H9 (cell line): ENCODE data around the gene EPAS1. TPM values are rescaled to one million over a fixed set of nuclear protein-coding genes. Genes with fewer than 3 reads are reported as not detected.

Source experiments
- DNase-seq: peaks from one replicate; pipeline ENCODE4 v3.0.0-alpha.2; 2017
- H2AFZ ChIP-seq: one replicate; pipeline ENCODE4 v1.6.1; 2013; ENCODE audit warnings: mild to moderate bottlenecking, low read length, control low read depth, moderate library complexity
- H2AK5ac ChIP-seq: 2 replicates; pipeline ENCODE4 v1.6.1; 2013; ENCODE audit warnings: low read length, control low read depth, mixed read lengths; ENCODE audit not compliant: insufficient read length
- H2BK120ac ChIP-seq: one replicate; pipeline ENCODE4 v1.6.1; 2013; ENCODE audit warnings: low read depth, mild to moderate bottlenecking, low read length, control low read depth, inconsistent platforms; ENCODE audit not compliant: poor library complexity, severe bottlenecking
- H2BK12ac ChIP-seq: 2 replicates; pipeline ENCODE4 v1.6.1; 2013; ENCODE audit warnings: low read length, control low read depth, mixed read lengths, low read depth; ENCODE audit not compliant: insufficient read length
- H2BK15ac ChIP-seq: 2 replicates; pipeline ENCODE4 v1.6.1; 2013; ENCODE audit warnings: low read depth, low read length, control low read depth
- H2BK20ac ChIP-seq: one replicate; pipeline ENCODE4 v1.6.1; 2013; ENCODE audit warnings: low read depth, mild to moderate bottlenecking, low read length, control low read depth, inconsistent platforms; ENCODE audit not compliant: poor library complexity, severe bottlenecking
- H2BK5ac ChIP-seq: 2 replicates; pipeline ENCODE4 v1.6.1; 2013; ENCODE audit warnings: low read length, control low read depth, mixed read lengths; ENCODE audit not compliant: insufficient read length
- H3K14ac ChIP-seq: 2 replicates; pipeline ENCODE4 v1.6.1; 2013; ENCODE audit warnings: low read length, control low read depth; ENCODE audit not compliant: insufficient read depth
- H3K18ac ChIP-seq: 2 replicates; pipeline ENCODE4 v1.6.1; 2013; ENCODE audit warnings: low read depth, mild to moderate bottlenecking, mixed read lengths, low read length, control low read depth; ENCODE audit not compliant: insufficient read length
- H3K23ac ChIP-seq: 2 replicates; pipeline ENCODE4 v1.6.1; 2013; ENCODE audit warnings: low read length, control low read depth, mixed read lengths, low read depth; ENCODE audit not compliant: insufficient read length
- H3K23me2 ChIP-seq: 2 replicates; pipeline ENCODE4 v1.6.1; 2013; ENCODE audit warnings: low read depth, mild to moderate bottlenecking, mixed read lengths, low read length, control low read depth; ENCODE audit not compliant: insufficient read length, poor library complexity, severe bottlenecking
- H3K27ac ChIP-seq: 2 replicates; pipeline ENCODE4 v1.5.1; 2013; ENCODE audit warnings: low read length, control low read depth, mixed read lengths, low read depth; ENCODE audit not compliant: insufficient read length
- H3K27me3 ChIP-seq: 2 replicates; pipeline ENCODE4 v1.6.1; 2013; ENCODE audit warnings: low read length, control low read depth, inconsistent platforms; ENCODE audit not compliant: insufficient read depth
- H3K4ac ChIP-seq: 2 replicates; pipeline ENCODE4 v1.6.1; 2013; ENCODE audit warnings: low read depth, mild to moderate bottlenecking, control low read depth, inconsistent platforms, low read length, moderate library complexity
- H3K4me1 ChIP-seq: 2 replicates; pipeline ENCODE4 v1.6.1; 2013; ENCODE audit warnings: low read length, control low read depth, inconsistent platforms; ENCODE audit not compliant: insufficient read depth
- H3K4me2 ChIP-seq: 2 replicates; pipeline ENCODE4 v1.6.1; 2013; ENCODE audit warnings: low read length, control low read depth, mixed read lengths; ENCODE audit not compliant: insufficient read length, insufficient read depth
- H3K56ac ChIP-seq: 2 replicates; pipeline ENCODE4 v1.6.1; 2013; ENCODE audit warnings: low read depth, mild to moderate bottlenecking, mixed read lengths, low read length, control low read depth; ENCODE audit not compliant: insufficient read length
- H3K79me1 ChIP-seq: 2 replicates; pipeline ENCODE4 v1.6.1; 2013; ENCODE audit warnings: low read depth, mild to moderate bottlenecking, moderate library complexity, low read length, control low read depth, inconsistent platforms; ENCODE audit not compliant: insufficient read depth, poor library complexity, severe bottlenecking
- H3K79me2 ChIP-seq: 2 replicates; pipeline ENCODE4 v1.6.1; 2013; ENCODE audit warnings: low read length, control low read depth, inconsistent platforms; ENCODE audit not compliant: insufficient read depth
- H3K9ac ChIP-seq: 2 replicates; pipeline ENCODE4 v1.6.1; 2013; ENCODE audit warnings: low read length, control low read depth, mixed read lengths; ENCODE audit not compliant: insufficient read length; ENCODE audit errors: extremely low read depth
- H3K9me3 ChIP-seq: one replicate; pipeline ENCODE4 v1.6.1; 2013; ENCODE audit warnings: low read depth, low read length, inconsistent platforms; ENCODE audit not compliant: control insufficient read depth
- H3T11ph ChIP-seq: one replicate; pipeline ENCODE4 v1.6.1; 2013; ENCODE audit warnings: mild to moderate bottlenecking, low read length, control low read depth, inconsistent platforms
- H4K20me1 ChIP-seq: one replicate; pipeline ENCODE4 v1.6.1; 2013; ENCODE audit not compliant: control insufficient read depth, insufficient read length, insufficient read depth
- H4K5ac ChIP-seq: 2 replicates; pipeline ENCODE4 v1.6.1; 2013; ENCODE audit warnings: low read depth, mild to moderate bottlenecking, mixed read lengths, low read length, control low read depth; ENCODE audit not compliant: insufficient read length
- H4K8ac ChIP-seq: replicated peaks from 2 replicates; pipeline ENCODE4 v1.6.1; 2013; ENCODE audit warnings: low read length, control low read depth, mixed read lengths, low read depth; ENCODE audit not compliant: insufficient read length
- H4K91ac ChIP-seq: 2 replicates; pipeline ENCODE4 v1.6.1; 2013; ENCODE audit warnings: low read depth, mild to moderate bottlenecking, moderate library complexity, mixed read lengths, low read length, control low read depth; ENCODE audit not compliant: insufficient read length
- H3K27ac Mint-ChIP-seq, 3 experiments: 2 replicates in 2 of 3; 3 replicates in 1 of 3; pipeline ENCODE4 v1.8.0; 2020 to 2021; ENCODE audit warnings: mixed read lengths in 3 of 3, mild to moderate bottlenecking in 1 of 3, moderate library complexity in 1 of 3
- H3K27me3 Mint-ChIP-seq: 2 replicates; pipeline ENCODE4 v1.8.0; 2021; ENCODE audit warnings: low read depth, mild to moderate bottlenecking, moderate library complexity, mixed read lengths
- H3K36me3 Mint-ChIP-seq, 3 experiments: 2 replicates in 2 of 3; 3 replicates in 1 of 3; pipeline ENCODE4 v1.8.0; 2020 to 2021; ENCODE audit warnings: low read depth in 3 of 3, mixed read lengths in 3 of 3; ENCODE audit not compliant: insufficient read depth in 1 of 3
- H3K4me1 Mint-ChIP-seq, 2 experiments: 2 replicates each; pipeline ENCODE4 v1.8.0; 2020; ENCODE audit warnings: mixed read lengths in 2 of 2
- H3K4me3 Mint-ChIP-seq, 2 experiments: 2 replicates in 1 of 2; 3 replicates in 1 of 2; pipeline ENCODE4 v1.8.0; 2020 to 2021; ENCODE audit warnings: mild to moderate bottlenecking in 2 of 2, mixed read lengths in 2 of 2, moderate library complexity in 1 of 2
- H3K9me3 Mint-ChIP-seq, 2 experiments: 2 replicates in 1 of 2; 3 replicates in 1 of 2; pipeline ENCODE4 v1.8.0; 2020; ENCODE audit warnings: mild to moderate bottlenecking in 2 of 2, mixed read lengths in 2 of 2, moderate library complexity in 1 of 2
- CTCF ChIP-seq: fragments of 200-600 bp; sonication (generic); conservative IDR thresholded peaks from 3 replicates; pipeline ENCODE4 v1.8.0; 2021; ENCODE audit warnings: antibody characterized with exemption, mild to moderate bottlenecking
- WGBS: extraction: QIAGEN DNeasy Blood & Tissue Kit; methylation state at CpG from one replicate; pipeline ENCODE4 v1.1.7; 2013; ENCODE audit warnings: missing lambda C conversion rate, low lambda C conversion rate, mixed read lengths; ENCODE audit not compliant: insufficient read length; ENCODE audit errors: extremely low coverage; 5-methylcytosine and 5-hydroxymethylcytosine counted together
- total RNA-seq: library from RNA; stranded (reverse); gene quantifications from 2 replicates; pipeline ENCODE4 v1.2.1, GENCODE V29; 2021

The EPAS1 gene
- total RNA-seq, 1 experiment from 2014 or later = 1.1 TPM

DNA sequence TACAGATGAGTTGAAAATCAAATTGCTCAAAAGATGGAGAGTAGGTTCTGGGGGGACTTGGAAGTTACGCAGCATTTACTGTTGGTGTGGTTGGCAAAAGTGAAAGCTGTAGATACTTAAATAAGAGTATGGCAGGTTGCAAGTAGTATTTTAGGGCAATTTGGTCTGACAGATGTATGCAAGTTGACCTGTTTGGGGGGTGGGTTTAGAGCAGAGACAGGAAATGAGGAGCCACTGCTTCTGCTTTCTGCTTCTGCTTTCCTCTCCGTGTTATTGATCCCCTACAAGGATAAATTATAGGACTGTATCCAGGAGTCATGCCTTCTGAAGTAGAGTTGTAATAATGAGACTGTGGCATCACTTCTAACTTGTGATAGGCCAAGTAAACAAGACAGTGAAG lies 71.2 kb downstream of the EPAS1 start:
- WGBS = no CpG with 5 or more reads among the region's 2 CpGs
- Mint-ChIP-seq H3K36me3 (no peaks in the 10 kb centered on the region), H3K27me3 (peaks cover 5% of the 10 kb centered on the region), H3K4me3 (no peak overlapping the region), H3K4me1 (no peaks in the 10 kb centered on the region), H3K9me3 (no peaks in the 10 kb centered on the region), H3K27ac (no peak overlapping the region)
- Histone ChIP-seq H3K4me2 (no peak overlapping the region), H3K4me1 (no peaks in the 10 kb centered on the region), H3K14ac (no peak overlapping the region), H3K4ac (no peak overlapping the region), H2AK5ac (no peak overlapping the region), H2BK5ac (no peak overlapping the region), H2BK120ac (no peak overlapping the region), H2AFZ (no peak overlapping the region), H3K79me1 (no peaks in the 10 kb centered on the region), H3K23me2 (no peaks in the 10 kb centered on the region), H3K9ac (no peak overlapping the region), H3K56ac (no peak overlapping the region), H3K18ac (no peak overlapping the region), H2BK12ac (no peak overlapping the region), H4K8ac (no peak overlapping the region), H3K27me3 (no peaks in the 10 kb centered on the region), H4K91ac (no peak overlapping the region), H2BK15ac (no peak overlapping the region), H3K27ac (no peak overlapping the region), H3T11ph (no peak overlapping the region), H2BK20ac (no peak overlapping the region), H4K5ac (no peak overlapping the region), H4K20me1 (no peaks in the 10 kb centered on the region), H3K79me2 (no peaks in the 10 kb centered on the region), H3K23ac (no peak overlapping the region), H3K9me3 (no peaks in the 10 kb centered on the region)
- no peak for TF ChIP-seq CTCF
- DNase-seq = no peak
